ENCODE results near the gene ITPRID1.

DNA sequence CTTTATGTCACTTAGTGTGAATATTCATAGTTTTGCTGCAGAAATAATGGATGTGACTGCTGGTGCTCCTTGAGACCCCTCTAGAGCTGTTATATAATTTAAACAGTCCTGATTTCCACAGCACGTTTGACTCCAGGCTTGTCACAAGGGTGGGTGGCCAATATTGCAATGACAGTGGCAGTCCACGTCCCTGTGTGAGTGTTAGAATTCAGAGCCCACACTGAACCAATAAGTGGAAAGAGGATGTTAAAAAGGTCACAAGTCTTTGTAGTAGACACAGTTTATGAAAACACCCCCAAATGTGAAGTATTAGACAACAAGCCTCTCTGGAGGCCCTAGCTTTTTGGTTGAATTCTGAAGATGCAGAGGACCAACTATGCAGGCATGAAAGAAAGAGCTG is 175.1 kb downstream of the ITPRID1 start:
- TF ChIP-seq, protein P1, sequence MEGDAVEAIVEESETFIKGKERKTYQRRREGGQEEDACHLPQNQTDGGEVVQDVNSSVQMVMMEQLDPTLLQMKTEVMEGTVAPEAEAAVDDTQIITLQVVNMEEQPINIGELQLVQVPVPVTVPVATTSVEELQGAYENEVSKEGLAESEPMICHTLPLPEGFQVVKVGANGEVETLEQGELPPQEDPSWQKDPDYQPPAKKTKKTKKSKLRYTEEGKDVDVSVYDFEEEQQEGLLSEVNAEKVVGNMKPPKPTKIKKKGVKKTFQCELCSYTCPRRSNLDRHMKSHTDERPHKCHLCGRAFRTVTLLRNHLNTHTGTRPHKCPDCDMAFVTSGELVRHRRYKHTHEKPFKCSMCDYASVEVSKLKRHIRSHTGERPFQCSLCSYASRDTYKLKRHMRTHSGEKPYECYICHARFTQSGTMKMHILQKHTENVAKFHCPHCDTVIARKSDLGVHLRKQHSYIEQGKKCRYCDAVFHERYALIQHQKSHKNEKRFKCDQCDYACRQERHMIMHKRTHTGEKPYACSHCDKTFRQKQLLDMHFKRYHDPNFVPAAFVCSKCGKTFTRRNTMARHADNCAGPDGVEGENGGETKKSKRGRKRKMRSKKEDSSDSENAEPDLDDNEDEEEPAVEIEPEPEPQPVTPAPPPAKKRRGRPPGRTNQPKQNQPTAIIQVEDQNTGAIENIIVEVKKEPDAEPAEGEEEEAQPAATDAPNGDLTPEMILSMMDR (optimal IDR thresholded peaks at IDR 0.05 in 1 of 3, IDR thresholded peaks at IDR 0.05 in 1 of 3, conservative IDR thresholded peaks at IDR 0.05 in 1 of 3; ENCODE audit: extremely low read depth in 1 of 3, insufficient read depth in 2 of 3, low read length in 3 of 3), result no peak
- no peak for TF ChIP-seq EZH2 (IDR thresholded peaks at IDR 0.05; ENCODE audit: low read length)

All from keratinocyte (primary cell).